Pancreas (tissue), 10 donors: Measurements from ENCODE around the gene NFIA. TPM values are rescaled to one million over a fixed set of nuclear protein-coding genes. Genes with fewer than 3 reads are reported as not detected.

ENCODE experiments used
- ATAC-seq, 4 donors: fragments of 200-7000 bp; cut with Tn5 transposase; one replicate each; pipeline versions ENCODE4 v1.8.0 to v1.9.1; 2020; ENCODE audit warnings: mild to moderate bottlenecking in 4 of 4, moderate library complexity in 4 of 4
- DNase-seq, 6 donors: peaks; one replicate each; pipeline ENCODE4 v3.0.0-alpha.2; 2020
- FAIRE-seq: peaks from 2 replicates; lab custom pipeline; 2012; peaks lifted over from hg19 to GRCh38; lab: Jason Lieb, UNC
- H3K27ac ChIP-seq, 4 donors: fragments of 200-600 bp; sonication (generic); 1 replicate in 3 of 4; 2 replicates in 1 of 4; pipeline versions ENCODE4 v1.5.0 to v1.8.0; 2020
- H3K27me3 ChIP-seq, 4 donors: fragments of 200-600 bp; one replicate each; pipeline ENCODE4 v1.8.0; 2021
- H3K36me3 ChIP-seq, 3 donors: fragments of 200-600 bp; sonication (generic) in 1 of 3; one replicate each; pipeline versions ENCODE4 v1.5.0 to v1.8.0; 2020 to 2021
- H3K4me1 ChIP-seq, 3 donors: fragments of 200-600 bp; one replicate each; pipeline ENCODE4 v1.8.0; 2021
- H3K4me3 ChIP-seq, 4 donors: fragments of 200-600 bp; sonication (generic) in 2 of 4; one replicate each; pipeline versions ENCODE4 v1.5.0 to v1.8.0; 2020 to 2021
- H3K9me3 ChIP-seq, 4 donors: fragments of 200-600 bp; one replicate each; pipeline ENCODE4 v1.8.0; 2021
- WGBS, 2 donors: extraction: QIAGEN DNeasy Blood & Tissue Kit; methylation state at CpG; one replicate each; pipeline ENCODE4 v1.1.7; 2013; 5-methylcytosine and 5-hydroxymethylcytosine counted together
- intact Hi-C, 3 donors: fragments of 100-400 bp; cut with DNase I; formaldehyde crosslinking; loops; one replicate each; pipeline versions ENCODE4 v1.11.1 to v1.14.2; 2022
- polyA plus RNA-seq, 2 donors: library from polyadenylated mRNA; stranded (reverse); fragments of 200-250 nt; gene quantifications; one replicate each; pipeline ENCODE4 v1.2.3, GENCODE V29; 2013
- total RNA-seq, 6 donors: library from RNA; stranded (reverse); fragmentation: NEBNext Ultra II Directional in 4 of 6; extraction: Animal tissue kit (Norgen Biotek cat#: 25700) in 4 of 6; gene quantifications; one replicate each; pipeline versions ENCODE4 v1.2.1 to v1.2.4, GENCODE V29; 2021 to 2023
- TF ChIP-seq, protein P1 (sequence below), 4 donors: fragments of 200-600 bp; sonication (generic) in 3 of 4; IDR thresholded peaks; one replicate each; pipeline versions ENCODE4 v1.5.0 to v1.8.0; 2021; ENCODE audit warnings: antibody characterized with exemption in 4 of 4
- donor health status: healthy with polysubstance abuse.
- donor health status: DM: no; HTN: no; CAD: no; lungs with moderate emphysema.
- donor health status: DM: no; HTN: no; CAD: no.
- donor health status: control.
- donor health status: control.
- donor health status: Bipolar disorder and iron deficiency.
- donor health status: DM: yes; HTN: yes; CAD: no.
- donor health status: DM: no; HTN: no; CAD: no.
- donor health status: DM: no; HTN: no; CAD: no.
- donor health status: DM: yes; HTN: yes; CAD: no.

NFIA gene
- total and polyA plus RNA-seq, 8 donors, result 4.9 to 48.1 (median 30.2) TPM

DNA sequence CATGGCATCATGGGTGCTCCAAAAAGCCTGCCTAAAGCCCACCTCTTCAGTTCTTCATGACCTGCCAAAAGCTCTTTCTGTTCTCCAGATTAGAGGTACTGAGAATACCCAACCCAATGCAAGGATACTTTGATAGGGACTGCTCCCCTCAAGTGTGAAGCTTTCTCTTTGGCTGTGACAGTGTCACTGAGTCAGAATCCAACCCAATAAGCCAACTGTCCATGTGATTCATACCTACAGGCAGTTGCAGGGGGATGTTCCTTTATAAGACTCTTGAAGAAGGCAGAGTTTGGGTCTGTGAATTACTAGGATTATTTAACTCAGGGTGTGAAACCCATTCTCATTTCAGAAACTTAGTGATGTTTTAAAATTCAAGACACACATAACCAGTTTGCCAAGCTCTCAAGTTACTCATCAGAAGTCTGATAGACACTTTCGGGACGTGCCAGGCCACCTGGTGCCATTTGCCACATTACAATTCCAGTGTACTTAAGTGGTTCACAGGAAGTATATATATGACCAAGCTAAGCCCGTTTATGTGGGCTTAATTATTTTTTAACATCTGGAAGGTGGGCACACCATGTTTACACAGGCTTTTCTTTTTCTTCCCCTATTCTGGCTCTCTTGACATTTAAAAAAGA lies 265.8 kb downstream of the NFIA start:
- no peak for ATAC-seq
- no peaks in the 10 kb centered on the region for H3K36me3 ChIP-seq
- H3K4me3 ChIP-seq, result no peak overlapping the region
- no peak overlapping the region for H3K27ac ChIP-seq
- H3K4me1 ChIP-seq, result peaks cover 0 to 10% (median 4%) of the 10 kb centered on the region in 3 donors
- intact Hi-C loops, result no loop called here
- no peak for DNase-seq
- no peaks in the 10 kb centered on the region for H3K9me3 ChIP-seq
- 81% methylated on average over 3 of the region's 3 CpGs for WGBS, 2 donors
- TF ChIP-seq, protein P1, sequence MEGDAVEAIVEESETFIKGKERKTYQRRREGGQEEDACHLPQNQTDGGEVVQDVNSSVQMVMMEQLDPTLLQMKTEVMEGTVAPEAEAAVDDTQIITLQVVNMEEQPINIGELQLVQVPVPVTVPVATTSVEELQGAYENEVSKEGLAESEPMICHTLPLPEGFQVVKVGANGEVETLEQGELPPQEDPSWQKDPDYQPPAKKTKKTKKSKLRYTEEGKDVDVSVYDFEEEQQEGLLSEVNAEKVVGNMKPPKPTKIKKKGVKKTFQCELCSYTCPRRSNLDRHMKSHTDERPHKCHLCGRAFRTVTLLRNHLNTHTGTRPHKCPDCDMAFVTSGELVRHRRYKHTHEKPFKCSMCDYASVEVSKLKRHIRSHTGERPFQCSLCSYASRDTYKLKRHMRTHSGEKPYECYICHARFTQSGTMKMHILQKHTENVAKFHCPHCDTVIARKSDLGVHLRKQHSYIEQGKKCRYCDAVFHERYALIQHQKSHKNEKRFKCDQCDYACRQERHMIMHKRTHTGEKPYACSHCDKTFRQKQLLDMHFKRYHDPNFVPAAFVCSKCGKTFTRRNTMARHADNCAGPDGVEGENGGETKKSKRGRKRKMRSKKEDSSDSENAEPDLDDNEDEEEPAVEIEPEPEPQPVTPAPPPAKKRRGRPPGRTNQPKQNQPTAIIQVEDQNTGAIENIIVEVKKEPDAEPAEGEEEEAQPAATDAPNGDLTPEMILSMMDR (IDR thresholded peaks at IDR 0.05), result no peak
- FAIRE-seq, result no peak
- no peaks in the 10 kb centered on the region for H3K27me3 ChIP-seq

DNA sequence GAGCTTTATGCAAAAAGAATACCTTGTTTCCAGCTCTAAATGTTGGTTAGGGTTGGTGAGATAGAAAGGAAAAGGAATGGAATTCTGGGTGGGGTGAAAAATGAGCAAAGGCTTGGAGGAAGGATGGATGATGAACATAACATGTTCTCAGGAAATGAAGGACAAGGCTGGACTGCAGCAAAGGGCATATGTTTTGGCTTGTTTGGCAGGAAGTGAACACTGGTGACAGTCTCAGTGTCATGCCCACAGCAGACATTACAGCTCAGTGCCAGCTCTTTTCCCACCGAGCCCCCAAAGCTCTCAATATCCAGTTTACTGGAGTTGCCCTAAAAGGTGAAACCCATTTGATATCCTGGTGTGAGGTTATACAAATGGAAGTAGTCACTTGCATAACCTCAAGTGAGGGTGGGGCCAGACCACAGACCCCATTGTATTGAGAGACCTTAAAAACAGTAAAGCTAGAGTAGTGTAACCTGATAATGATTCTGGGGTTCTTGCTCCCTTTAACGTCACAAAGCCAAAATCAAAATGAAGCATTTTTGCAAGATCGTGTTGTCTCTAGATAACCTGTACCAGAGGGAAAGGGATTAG lies 270.6 kb downstream of the NFIA start:
- DNase-seq (no peak), FAIRE-seq (no peak), ATAC-seq (no peak)
- intact Hi-C loops, result no loop called here
- no peaks in the 10 kb centered on the region for H3K4me1 ChIP-seq
- no peak overlapping the region for H3K4me3 ChIP-seq
- H3K36me3 ChIP-seq, result no peaks in the 10 kb centered on the region
- no peaks in the 10 kb centered on the region for H3K27me3 ChIP-seq
- no peaks in the 10 kb centered on the region for H3K9me3 ChIP-seq
- WGBS, 2 donors, result 68 to 74% methylated on average over 3 of the region's 3 CpGs
- TF ChIP-seq, protein P1 (IDR thresholded peaks at IDR 0.05), result no peak
- H3K27ac ChIP-seq, result no peak overlapping the region

DNA sequence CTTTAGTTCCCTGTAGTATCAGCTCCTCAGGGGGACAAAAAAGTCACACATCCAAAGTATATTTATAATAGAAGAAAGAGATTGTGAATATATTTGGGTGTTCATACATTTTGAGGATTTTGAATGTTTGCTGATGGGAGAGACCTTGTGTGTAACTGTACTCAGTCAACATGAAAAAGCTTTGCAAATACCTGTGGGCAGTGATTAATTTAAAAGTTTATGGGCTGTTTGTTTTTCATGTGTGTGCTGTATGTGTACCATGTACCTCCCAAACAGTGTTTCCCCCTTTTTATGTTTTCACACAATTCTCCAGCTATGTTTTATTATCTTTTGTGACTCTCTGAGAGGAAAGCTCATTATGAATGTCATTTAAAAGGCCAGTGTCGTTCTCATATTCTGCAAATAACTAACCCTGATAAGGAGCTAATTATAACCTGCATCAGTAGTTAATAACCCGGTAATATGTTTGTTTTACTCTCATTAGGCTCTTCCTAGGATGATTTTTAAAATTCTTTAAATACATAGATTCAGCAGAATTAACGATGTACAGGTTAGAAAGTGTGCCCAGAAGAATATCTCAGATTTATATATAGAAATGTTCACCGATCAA lies 271.5 kb downstream of the NFIA start:
- Histone ChIP-seq H3K27ac (no peak overlapping the region), H3K4me1 (no peaks in the 10 kb centered on the region), H3K36me3 (no peaks in the 10 kb centered on the region), H3K4me3 (no peak overlapping the region), H3K27me3 (no peaks in the 10 kb centered on the region), H3K9me3 (no peaks in the 10 kb centered on the region)
- DNase-seq, result no peak
- no peak for ATAC-seq
- FAIRE-seq, result no peak
- TF ChIP-seq, protein P1 (IDR thresholded peaks at IDR 0.05), result no peak
- 51% methylated on average over 4 of the region's 4 CpGs for WGBS, 2 donors
- intact Hi-C loops, result no loop called here

DNA sequence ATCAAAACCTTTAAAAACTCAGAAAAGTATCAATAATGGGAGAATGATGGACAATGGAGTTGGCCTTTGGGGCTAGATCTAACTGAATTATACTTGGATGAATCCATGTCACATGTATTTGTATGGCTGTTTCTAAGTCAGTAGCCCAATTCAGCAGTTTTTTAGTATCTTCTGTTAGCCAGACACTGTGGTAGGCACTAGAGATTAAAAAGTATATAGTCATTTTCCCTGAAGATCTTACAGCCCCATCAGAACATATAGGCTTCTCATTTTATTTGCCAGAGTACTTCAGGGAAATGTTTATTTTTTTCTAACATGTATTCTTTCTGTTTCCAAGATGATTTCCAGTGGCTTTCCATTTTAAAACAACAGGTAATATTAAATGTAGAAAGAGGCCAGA lies 273.7 kb downstream of the NFIA start:
- intact Hi-C loops, result no loop called here
- Histone ChIP-seq H3K36me3 (peaks cover 0 to 15% (median 0%) of the 10 kb centered on the region in 3 donors), H3K27ac (no peak overlapping the region), H3K4me3 (no peak overlapping the region), H3K9me3 (no peaks in the 10 kb centered on the region), H3K27me3 (no peaks in the 10 kb centered on the region), H3K4me1 (no peaks in the 10 kb centered on the region)
- ATAC-seq, result no peak
- no peak for FAIRE-seq
- TF ChIP-seq, protein P1 (IDR thresholded peaks at IDR 0.05), result no peak
- no peak for DNase-seq

DNA sequence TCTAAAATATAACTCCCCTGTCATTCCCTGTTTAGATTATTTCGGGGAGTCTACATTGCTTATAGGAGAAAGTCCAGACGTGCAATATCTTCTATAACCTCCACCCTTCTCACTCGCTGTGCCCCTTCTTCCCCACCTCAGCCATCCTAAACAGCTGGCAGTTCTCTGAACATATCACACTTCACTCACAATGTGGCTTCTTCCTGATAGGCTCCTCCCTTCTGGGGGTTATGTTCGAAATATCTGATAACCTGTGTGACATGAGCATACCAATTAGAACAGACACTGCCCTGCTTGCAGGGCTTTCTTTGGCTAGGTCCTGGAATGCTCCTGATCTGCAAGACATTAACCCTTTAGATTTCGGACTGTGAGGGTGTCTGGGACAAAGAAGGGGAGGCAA lies 274.6 kb downstream of the NFIA start:
- FAIRE-seq (no peak), DNase-seq (no peak), ATAC-seq (no peak)
- intact Hi-C loops, result no loop called here
- Histone ChIP-seq H3K27ac (no peak overlapping the region), H3K36me3 (peaks cover 0 to 19% (median 0%) of the 10 kb centered on the region in 3 donors), H3K4me1 (no peaks in the 10 kb centered on the region), H3K4me3 (no peak overlapping the region), H3K27me3 (no peaks in the 10 kb centered on the region), H3K9me3 (no peaks in the 10 kb centered on the region)
- WGBS, 2 donors, result 84 to 85% methylated on average over 5 of the region's 5 CpGs
- TF ChIP-seq, protein P1 (IDR thresholded peaks at IDR 0.05), result no peak
